Stimulated activated CD8-positive, alpha-beta memory T cell treated with anti-CD3 and anti-CD28 coated beads, Interleukin-4, amount 100 ng/mL, for 24 hours (primary cell): ENCODE results near the gene KRTAP6-1.

Source experiments
- DNase-seq: peaks from one replicate; pipeline ENCODE4 v3.0.0-alpha.2; 2020; ENCODE audit warnings: low read depth

KRTAP6-1 gene, protein sequence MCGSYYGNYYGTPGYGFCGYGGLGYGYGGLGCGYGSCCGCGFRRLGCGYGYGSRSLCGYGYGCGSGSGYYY

DNA sequence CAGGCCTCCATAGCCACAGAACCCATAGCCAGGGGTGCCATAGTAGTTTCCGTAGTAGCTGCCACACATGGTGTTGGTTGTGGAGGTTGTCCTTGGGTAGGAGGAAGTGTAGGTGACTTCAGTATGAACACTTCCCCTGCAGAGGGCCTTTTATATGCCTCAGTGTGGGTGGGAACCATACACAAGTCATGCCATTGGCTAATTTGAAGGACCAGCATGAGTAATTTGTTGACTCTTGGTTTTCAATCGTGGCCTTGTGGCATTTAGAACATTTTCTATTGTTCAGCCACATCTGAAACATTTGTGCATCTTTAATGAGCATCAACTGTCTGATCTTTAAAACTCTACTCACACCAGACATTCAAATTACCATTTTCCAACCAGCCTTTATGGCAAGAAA, at the start of gene KRTAP6-1:
Gene KRTAP6-1, minus strand, starts transcription at position 95 of the 400 bp plus-strand sequence. Its CDS starts 26 bp downstream, at position 69.
- no peak for DNase-seq

DNA sequence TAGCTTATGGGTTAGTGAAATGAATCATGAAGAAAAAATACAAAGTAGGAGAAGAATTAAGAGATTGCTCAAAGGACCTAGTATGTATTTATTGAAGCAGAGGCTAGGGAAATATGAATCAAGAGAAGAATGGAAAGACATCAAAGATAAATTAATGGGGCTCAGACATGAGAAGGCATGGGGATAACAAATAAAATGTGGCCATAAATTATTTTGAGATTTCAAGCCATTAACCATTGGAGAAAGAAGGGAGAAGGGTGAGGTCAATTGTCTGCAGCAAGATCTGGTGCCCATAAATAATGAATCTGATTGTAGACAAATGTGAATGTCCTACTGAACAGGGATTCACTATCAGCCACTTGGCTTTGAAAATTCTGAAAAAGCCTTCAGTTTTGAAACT, 39.2 kb upstream of the KRTAP6-1 start:
- no peak for DNase-seq

DNA sequence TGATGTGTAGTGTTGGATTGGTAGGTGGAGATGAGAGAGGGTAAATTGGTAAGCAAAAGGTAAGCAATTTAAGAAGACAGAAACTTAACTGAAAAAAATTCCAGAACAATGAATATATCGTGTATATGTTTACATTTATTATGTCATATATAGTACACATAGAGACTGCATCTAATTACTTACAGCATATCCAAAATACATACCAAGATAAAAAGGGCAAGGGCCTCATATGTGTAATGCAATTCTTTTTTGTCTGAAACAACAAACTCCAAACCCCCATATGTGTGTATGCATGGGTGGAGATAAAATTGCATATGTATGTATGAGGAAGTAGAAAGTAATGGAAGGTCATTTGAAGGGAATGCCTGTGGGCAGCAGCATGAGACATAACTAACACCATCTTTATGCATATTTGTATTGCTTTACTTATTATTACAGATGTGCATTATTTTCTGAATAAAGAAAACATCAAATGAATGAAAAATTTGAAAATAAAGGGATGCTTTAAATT, 33.2 kb upstream of the KRTAP6-1 start:
- no peak for DNase-seq

DNA sequence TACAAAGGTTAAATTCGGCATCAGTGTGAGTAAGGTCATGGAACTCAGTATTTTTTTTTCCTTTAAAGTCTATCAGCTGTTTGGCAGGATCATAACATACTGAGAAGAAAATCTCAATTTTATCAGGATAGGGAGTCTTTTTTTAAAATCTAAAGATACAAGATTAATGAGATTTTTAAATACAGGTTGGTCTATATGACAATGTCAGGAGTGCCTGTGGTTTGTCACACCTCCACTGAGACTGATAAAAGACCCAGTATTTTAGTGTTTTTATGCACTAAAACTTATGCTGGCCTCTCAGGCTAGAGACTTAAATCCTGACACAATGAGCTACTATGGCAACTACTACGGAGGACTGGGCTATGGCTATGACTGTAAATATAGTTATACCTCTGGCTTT, 28.8 kb upstream of the KRTAP6-1 start, which contains the start of gene KRTAP20-3:
Gene KRTAP20-3, plus strand, starts transcription at position 301 of the 400 bp plus-strand sequence.
- DNase-seq: no peak

DNA sequence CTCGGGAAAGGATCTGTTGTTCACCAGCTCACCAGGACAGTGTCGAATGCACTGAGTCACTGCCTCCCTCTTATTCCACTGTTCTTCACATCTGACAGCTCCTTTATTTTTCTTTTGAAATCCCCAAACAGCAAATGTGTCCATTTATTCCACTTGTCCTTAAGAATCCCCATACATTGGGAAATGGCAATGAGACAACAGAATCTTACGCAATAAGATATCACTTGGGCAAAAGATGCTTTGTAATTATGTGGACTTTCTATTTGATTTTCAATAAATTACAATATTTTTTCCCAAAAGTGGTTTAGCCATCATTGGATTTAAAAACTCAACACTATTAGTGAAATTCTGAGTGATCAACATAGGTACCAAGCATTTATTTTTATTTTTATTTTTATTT, 25.0 kb upstream of the KRTAP6-1 start:
- no peak for DNase-seq

DNA sequence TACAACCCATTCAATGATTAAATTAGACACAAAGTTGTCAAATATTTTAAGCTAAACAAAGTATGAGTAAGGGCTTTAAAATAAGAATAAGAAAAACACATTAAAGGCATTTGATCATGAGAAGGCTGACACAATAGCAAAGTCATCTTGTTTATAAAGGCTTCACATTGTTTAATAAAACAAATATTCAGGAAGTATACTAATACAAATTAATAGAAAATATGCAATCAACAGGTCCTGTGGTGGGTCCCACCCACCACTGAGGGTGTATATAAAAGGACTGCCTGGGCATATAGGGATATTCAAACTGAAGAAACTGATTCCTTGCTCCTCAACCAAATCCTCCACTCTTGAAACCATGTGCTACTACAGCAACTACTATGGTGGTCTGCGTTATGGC, 21.2 kb upstream of the KRTAP6-1 start, which contains the start of gene KRTAP20-2:
Gene KRTAP20-2, plus strand, starts transcription at position 301 of the 400 bp plus-strand sequence. Its CDS starts 58 bp downstream, at position 359.
- DNase-seq: no peak

DNA sequence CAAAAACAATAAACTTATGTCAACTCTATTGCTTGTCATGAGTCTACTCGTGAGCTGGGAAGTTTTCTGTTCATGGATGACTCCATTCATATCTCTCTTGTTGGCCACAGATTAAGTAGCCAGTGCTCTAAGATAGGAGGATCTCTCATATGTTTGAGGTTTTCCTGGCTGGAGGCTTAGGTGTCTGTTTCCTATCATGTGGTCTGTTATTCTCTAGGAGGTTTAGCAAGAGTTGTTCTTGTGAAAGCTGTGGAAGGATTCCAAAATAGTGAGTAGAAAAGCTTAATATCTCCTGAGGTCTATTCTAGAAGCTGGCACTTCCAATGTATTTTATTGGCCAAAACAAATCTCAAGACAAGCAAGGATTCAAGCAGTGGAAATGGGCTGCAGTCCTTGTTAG, 15.5 kb upstream of the KRTAP6-1 start:
- DNase-seq: no peak

DNA sequence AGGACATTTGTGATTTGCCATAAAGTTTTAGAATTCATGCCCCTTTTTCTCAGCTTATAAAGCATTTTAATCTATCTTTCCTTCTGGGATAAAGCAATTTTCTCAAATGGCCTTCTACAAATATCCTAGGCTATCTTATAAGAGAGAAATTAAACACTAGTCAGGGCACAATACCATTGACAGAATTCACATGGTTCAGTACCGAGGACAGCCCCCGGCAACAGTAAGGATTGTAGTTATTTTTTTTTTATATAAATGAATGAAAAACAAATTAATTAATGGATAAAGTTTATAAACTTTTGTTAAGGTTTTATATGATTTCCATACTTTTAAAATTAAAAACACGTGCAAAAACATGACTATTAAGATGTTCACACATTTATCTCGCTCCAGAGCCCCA, 14.4 kb upstream of the KRTAP6-1 start:
- no peak for DNase-seq

DNA sequence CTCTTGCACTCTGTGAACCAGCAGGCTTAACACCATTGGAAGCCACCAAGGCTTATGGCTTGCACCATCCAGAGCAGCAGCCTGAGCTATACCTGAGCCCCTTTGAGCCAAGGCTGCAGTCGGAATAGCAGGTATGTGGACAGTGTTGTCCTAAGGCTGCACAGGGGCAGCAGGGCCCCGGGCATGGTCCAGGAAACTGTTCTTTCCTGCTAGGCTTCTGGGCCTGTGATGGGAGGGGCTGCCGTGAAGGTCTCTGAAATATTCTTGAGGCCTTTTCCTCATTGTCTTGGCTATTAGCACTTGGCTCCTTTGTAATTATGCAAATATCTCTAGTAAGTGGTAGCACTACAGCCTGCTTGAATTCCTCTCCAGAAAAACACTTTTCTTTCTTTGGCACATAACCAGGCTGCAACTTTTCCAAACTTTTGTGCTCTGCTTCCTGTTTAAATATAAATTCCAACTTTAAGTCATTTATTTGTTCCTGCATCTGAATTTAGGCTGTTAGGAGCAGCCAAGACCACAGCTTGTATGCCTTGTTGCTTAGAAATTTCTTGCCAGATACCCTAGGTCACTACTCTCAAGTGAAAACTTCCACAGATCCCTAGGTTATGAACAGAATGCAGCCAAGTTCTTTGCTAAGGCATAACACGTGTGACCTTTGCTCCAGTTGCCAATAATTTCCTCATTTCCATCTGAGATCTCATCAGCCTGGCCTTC, 11.9 kb upstream of the KRTAP6-1 start:
- DNase-seq: no peak

DNA sequence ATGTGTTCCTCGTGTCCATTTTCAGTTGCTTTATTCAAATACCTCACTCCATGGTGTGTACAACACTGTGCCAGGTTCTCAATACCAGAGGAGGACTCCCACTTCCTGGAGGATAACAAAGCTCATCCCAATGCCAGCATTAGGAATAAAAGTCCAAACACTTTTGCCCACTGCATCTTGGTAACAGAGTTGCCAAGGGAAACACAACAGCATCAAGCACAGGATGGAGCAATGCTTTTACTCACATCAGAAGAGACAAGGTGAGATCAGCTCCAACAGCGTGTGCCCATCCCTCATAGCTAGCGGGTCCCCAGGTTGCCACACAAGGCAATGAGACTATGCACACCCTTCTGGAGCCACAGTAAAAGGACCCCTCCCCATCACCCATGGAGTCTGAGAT, 9.6 kb upstream of the KRTAP6-1 start:
- DNase-seq: no peak

DNA sequence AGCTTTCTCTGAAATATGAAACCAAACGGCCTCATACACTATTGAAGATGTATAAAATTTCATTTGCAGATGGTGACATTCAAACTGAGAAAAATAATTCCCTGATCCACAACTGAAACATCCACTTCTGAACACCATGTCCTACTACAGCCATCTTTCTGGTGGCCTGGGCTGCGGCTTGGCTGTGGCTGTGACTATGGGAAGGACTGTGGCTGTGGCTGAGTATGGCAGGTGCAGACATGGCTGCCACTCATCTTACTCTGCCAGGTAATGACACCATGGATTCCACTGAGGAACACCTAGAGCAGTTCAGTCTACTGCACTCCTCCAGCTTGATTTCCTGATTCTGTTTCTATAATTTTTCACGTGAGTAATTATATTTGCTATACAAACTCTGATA, 6.8 kb upstream of the KRTAP6-1 start, which contains the start of gene KRTAP20-4:
Gene KRTAP20-4, plus strand, starts transcription at position 106 of the 400 bp plus-strand sequence.
- no peak for DNase-seq

DNA sequence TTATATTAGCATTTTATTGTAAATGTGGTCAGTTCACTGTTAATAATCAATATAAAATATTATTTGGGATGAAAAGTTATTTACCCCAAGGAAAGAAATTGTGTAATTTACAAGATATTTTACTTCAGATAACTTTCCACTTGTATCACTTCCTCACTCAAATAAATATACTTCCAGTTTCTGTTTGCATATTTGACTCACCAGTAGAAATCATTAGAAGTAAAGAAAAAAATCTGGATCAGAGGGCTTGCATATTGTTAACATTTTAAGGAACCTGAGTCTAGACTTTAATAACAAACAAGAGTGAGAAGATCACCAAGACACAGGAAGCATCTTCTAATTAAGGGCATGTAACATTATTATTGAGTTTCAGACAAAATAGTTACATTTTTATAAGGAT, 6.3 kb upstream of the KRTAP6-1 start:
- DNase-seq: no peak

DNA sequence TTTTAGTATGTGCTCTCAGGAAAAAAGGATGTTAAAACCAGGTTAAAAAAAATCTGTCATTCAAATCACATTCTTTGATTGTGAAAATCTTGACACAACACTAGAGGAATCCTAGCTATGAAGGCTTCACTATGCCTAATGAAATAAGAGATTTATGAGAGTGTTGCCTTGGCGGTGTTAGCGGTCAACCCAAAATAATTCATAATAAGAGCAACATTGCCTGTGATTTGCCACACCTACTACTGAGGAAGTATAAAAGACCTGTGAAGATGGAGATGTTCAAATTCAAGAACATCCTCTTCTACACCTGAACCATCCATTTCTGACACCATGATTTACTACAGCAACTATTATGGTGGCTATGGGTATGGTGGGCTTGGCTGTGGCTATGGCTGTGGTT, 2.4 kb upstream of the KRTAP6-1 start, which contains the start of gene KRTAP20-1:
Gene KRTAP20-1, plus strand, starts transcription at position 301 of the 400 bp plus-strand sequence. Its CDS starts 30 bp downstream, at position 331.
- no peak for DNase-seq

DNA sequence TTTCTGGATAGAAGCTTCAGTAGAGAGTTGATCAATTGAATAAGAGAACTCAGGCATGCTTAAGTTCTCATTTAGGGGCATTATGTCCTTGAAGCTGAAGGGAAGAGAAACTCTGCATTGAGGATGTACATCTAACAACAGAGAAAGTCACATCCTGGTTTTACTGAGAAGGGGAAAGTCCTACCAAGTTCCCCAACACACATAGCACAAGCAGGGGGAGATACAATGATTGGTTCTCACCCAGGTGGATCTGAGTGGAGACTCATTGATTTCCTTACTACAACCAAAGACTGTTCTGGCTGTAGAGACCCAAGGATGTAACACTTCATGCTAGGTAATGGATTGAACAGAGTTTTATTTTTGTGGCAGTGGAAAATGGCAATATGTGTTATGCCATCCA, 1.5 kb upstream of the KRTAP6-1 start:
- DNase-seq: no peak

DNA sequence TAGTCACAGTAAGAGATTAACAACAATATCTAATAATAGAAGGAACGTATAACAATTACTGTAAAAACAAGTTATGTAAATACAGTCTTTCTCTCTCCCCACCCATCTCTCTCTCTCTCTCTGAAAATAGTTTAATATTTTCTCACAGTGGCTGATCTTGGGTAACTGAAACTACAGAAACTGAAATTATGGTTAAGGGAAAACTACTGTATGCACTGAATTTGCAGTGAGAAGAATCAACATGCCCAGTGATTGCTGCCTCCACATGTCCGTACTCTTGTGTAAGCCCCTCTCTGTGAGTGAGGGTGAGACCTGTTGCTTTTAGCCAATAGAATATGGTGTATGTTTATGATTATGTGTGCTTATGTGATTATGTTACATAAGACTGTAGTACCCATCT, 1.6 kb downstream of the KRTAP6-1 start:
- no peak for DNase-seq

DNA sequence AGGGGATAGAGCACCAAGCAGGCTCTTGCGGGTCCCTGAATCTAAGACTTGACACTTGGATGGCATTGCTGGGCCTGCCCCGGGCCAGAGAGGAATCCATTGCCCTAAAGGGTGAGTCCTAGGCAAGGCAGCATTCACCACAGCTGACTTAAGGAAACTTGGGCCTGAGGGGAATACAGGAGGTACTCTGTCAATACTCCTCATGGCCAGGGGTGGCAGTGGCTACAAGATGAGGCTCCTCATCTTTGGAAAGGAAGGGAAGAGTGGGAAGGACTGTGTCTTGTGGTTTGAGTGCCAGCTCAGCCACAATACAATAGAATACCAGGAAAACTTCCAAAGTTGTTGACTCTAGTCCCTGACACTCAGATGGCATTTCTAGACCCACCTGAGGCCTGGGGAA, 7.8 kb downstream of the KRTAP6-1 start:
- DNase-seq: no peak

DNA sequence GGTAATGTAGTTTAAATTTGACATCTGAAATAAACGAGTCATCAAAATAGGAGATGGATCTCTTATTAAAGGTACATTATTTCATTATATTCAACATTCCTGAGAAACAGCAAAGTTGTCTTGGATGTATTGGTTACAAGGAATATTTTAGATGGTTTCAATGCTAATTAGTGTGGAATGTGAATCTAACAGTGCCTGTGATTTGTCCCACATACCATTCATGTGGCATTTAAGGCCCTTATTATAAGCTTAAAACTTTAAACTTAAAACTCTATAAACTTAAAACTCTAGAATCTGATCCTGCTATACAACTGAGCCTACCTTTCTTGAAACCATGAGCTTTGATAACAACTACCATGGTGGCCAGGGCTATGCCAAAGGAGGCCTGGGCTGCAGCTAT, 12.9 kb downstream of the KRTAP6-1 start, which contains the start of gene KRTAP22-1:
Gene KRTAP22-1, plus strand, starts transcription at position 301 of the 400 bp plus-strand sequence.
- DNase-seq: no peak

DNA sequence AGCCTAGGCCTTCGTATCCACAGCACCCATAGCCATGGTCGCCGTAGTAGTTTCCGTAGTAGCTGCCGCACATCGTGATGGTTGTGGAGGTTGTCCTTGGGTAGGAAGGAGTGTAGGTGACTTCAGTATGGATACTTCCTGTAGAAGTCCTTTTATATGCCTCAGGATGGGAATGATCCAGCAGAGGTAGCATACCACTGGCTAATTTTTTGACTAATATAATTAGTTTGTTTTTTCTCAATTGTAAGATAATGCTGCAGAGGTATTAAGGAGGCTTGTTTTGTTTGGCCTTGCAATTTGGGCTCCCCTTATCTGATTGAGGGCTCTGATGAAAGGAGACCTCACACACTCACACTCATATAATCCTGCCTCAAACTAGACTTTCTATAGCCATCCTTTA, 14.9 kb downstream of the KRTAP6-1 start, which contains the start of gene KRTAP6-2:
Gene KRTAP6-2, minus strand, starts transcription at position 101 of the 400 bp plus-strand sequence. Its CDS starts 28 bp downstream, at position 73.
- no peak for DNase-seq

DNA sequence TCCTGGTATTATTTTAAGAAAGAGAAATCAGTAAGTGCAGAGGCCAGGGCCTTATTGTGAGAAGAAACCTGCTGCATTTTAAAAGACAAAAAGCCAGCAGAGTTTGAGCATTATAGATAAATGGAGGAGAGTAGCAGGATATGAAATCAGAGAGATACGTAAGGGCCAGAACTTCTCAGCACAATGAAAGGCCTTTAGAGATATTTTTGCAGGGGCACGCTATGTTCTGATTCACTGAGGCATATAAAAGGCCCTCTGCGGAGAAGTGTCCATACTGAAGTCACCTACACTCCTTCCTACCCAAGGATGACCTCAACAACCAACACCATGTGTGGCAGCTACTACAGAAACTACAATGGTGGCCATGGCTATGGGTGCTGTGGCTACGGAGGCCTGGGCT, 21.6 kb downstream of the KRTAP6-1 start, which contains the start of gene KRTAP6-3:
Gene KRTAP6-3, plus strand, starts transcription at position 301 of the 400 bp plus-strand sequence. Its CDS starts 6 bp downstream, at position 307.
- no peak for DNase-seq

DNA sequence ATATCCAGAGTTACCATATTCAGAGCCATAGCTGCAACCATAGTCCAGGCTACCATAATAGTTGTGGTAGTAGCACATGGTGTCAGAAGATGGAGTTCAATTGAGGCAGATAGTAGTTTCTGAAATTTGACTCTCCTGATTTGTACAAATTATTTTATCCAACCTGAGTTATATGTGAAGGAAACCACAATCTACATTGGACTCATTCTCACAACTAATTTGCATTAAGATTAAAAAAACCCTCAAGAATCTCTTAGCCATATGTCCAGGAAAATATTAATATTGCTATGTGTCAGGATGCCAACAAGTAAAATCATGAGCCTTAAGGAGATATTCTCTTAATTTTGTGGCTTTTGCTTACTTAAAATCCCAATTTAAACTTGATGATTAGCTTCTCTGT, 23.4 kb downstream of the KRTAP6-1 start, which contains the start of gene KRTAP22-2:
Gene KRTAP22-2, minus strand, starts transcription at position 101 of the 400 bp plus-strand sequence.
- DNase-seq: no peak

DNA sequence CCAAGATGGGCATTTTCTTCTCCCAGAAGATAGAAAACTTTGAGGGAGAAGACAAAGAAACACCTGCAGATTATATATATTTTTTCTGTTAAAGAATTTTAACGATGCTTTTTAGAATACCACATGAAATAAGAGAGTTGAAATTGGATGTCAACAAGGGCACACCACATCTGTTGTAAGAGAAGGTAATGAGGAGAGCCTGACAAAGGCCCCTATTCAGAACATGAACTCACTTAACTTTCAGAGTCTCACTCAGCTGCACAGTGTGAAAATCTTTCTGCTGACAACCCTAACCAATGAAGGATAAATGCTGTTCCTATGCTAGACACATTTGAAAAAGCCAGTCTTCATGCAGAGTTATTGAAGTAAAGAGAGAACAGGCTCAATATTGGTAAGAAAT, 30.9 kb downstream of the KRTAP6-1 start:
- no peak for DNase-seq

DNA sequence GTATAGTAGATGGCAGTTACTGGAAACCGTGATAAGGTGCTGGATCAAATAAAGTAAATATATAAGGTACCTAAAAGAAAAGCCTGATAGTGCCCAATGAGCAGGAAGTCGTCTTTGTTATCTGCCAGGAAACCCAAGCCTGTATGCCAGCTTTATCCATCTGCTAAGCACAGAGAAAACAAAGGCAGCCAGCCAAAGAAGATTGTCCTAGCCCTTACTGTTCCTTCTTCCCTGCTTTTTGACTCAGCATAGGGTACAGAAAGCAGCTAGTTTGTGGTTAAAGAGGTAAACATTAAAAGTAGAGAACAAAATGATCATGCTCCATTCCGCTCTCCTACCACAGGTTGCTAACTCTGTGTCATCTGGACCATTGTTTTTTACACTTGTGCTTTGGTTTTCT, 33.6 kb downstream of the KRTAP6-1 start:
- no peak for DNase-seq

DNA sequence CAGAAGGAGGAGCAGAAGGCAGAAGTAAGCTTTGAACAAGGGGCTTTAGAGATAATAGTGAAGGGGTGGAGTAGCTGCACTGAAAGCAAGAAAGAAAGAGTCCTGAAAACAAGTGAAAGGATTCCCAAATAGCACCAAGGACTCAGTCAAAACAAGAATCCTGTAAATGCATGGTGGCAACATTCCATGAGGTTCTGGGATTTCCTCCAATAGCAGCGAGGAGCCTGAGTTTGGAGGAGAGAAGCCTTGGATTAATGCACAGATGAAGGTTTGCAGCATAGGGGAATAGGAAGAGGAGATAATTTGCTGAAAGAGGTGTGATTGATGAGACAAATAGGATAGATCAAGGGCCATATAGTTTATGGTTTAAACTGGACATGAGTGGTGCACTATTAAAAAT, 34.4 kb downstream of the KRTAP6-1 start:
- DNase-seq: no peak
